IPS-NIHi11 (cell line): ENCODE results near the gene CAMTA1.

Experiments
- DNase-seq: peaks from one replicate; pipeline ENCODE4 v3.0.0; 2012; ENCODE audit warnings: mixed read lengths, low spot score

Gene CAMTA1

GRCh38 chr1:7658099-7658498 lies 872.8 kb downstream of the CAMTA1 start:
- DNase-seq: no peak

DNA sequence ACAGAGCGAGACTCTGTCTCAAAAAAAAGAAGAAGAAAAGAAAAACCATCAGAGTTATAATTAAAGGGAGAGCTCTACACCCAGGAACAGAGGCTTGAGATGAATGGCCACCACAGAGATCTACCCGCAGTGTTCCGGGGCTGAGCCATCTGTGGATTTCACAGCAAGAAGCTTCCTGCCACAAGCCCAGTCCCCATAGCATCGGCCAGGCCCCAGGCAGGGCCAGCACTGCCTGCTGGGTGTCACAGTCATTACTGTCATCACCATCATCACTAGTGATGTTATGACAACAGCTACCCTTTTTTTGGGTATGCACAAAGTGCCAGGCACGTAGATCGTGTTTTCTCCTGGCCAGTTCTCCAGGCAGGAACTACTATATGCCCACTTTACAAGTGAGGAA lies 874.3 kb downstream of the CAMTA1 start:
- no peak for DNase-seq

GRCh38 chr1:7663451-7664146 lies 878.3 kb downstream of the CAMTA1 start:
- no peak for DNase-seq

DNA sequence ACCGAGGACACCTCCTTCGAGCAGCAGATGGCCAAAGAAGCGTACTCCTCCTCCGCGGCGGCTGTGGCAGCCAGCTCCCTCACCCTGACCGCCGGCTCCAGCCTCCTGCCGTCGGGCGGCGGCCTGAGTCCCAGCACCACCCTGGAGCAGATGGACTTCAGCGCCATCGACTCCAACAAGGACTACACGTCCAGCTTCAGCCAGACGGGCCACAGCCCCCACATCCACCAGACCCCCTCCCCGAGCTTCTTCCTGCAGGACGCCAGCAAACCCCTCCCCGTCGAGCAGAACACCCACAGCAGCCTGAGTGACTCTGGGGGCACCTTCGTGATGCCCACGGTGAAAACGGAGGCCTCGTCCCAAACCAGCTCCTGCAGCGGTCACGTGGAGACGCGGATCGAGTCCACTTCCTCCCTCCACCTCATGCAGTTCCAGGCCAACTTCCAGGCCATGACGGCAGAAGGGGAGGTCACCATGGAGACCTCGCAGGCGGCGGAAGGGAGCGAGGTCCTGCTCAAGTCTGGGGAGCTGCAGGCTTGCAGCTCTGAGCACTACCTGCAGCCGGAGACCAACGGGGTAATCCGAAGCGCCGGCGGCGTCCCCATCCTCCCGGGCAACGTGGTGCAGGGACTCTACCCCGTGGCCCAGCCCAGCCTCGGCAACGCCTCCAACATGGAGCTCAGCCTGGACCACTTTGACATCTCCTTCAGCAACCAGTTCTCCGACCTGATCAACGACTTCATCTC lies 879.1 kb downstream of the CAMTA1 start:
- DNase-seq: no peak

DNA sequence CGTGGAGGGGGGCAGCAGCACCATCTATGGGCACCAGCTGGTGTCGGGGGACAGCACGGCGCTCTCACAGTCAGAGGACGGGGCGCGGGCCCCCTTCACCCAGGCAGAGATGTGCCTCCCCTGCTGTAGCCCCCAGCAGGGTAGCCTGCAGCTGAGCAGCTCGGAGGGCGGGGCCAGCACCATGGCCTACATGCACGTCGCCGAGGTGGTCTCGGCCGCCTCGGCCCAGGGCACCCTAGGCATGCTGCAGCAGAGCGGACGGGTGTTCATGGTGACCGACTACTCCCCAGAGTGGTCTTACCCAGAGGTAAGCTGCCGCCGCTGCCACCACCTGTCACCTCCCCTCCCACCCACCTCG lies 879.6 kb downstream of the CAMTA1 start:
- DNase-seq: no peak

- DNase-seq: no peak
These were observed 881.0 kb downstream of the CAMTA1 start for GRCh38 chr1:7666249-7666648.

GRCh38 chr1:7667159-7667558 lies 881.9 kb downstream of the CAMTA1 start:
- no peak for DNase-seq

- peak; percentile 91 for DNase-seq
These were observed 882.5 kb downstream of the CAMTA1 start for GRCh38 chr1:7667625-7668218.

GRCh38 chr1:7669559-7670311 lies 884.5 kb downstream of the CAMTA1 start:
- DNase-seq: peak; percentile 89

- peak; percentile 50 for DNase-seq
These were observed 885.3 kb downstream of the CAMTA1 start for GRCh38 chr1:7670334-7671145.

GRCh38 chr1:7671146-7671465 lies 885.9 kb downstream of the CAMTA1 start:
- DNase-seq: no peak

DNA sequence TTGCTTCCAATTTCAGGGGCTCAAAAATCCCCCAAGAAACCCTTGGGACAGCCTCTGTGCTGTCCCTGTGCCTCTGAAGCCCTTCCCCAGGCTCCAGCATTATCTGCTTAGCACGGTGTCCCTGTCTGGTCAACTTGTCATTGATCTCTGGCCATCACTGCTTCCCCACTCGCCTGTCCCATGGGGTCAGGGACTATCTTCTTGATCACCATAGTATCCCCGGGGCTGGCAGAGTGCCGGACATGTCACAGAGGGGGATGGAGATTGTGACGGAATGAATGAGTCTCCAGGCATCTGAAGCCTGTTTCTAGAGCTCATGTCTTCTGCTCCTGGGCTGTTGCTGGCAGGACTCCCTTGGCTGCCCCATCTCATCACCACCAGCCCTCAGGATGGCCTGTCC lies 886.4 kb downstream of the CAMTA1 start:
- no peak for DNase-seq

DNA sequence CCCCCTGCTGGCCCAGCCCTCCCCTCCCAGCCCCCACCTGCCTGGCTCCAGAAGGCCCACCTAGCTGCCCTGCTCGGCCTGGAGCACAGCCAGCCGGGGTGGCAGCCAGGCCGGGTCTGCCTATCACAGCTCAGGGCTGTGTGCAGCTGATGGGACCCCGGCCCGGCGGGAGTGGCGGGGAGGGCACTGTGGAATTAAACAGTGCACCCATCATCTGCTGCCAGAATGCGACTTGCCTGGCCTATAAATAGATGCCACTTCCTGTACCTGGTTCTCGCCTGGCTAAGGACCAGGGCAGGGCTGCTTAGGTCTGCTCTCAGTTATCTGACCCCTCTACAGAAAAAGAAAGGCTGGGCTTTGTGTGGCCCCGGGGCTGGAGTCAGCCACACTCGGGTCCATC lies 887.6 kb downstream of the CAMTA1 start:
- no peak for DNase-seq

DNA sequence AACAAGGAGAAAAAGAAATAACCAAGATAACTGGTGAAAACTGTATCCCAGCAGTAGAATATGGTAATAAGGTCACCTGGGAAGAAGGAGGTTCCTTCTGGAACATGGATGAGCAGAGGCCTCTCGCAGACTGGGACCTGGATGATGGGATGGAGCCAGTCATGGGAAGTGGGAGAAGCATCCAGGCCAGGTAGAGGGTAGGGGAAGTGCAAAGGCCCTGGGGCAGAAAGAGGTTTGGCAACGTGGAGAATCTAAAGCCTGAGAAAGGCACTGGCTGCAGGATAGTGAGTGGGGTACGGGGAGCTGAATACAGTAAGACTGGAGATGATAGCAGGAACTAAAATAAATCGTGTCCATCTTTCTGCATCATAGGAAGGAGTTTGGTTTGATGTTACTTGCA lies 889.7 kb downstream of the CAMTA1 start:
- DNase-seq: no peak

GRCh38 chr1:7675431-7676273 lies 890.4 kb downstream of the CAMTA1 start:
- DNase-seq: no peak

DNA sequence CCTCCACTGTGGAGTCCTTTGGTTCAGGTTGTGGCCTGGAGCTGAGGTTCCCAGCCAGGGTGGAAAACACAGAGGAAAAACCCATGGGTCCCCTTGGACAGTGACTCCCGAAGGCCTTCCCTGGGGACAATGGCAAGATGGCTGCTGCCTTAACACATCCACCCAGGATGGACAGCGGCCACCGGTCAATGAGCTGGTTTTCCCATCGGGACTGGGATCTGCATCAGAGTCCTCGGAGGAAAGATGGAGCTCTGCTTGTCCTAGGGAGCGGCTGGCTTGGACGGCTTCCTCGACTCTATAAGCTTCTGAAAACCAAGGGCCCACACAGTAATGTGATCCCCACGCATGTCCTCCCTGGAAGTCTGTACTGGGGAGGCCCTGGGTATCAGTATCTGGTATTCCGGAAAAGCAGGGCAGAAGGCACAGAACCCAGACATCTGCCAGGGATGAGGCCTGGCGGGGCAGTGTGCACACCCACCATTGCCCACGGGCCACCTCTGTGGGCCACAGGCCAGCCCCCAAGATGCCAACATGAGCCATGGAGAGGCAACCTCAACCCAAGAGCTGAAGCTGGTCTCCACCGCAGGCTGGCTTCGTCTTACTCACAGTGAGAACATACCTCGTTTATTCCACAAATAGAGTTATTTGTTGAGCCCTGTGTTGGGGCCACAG lies 891.2 kb downstream of the CAMTA1 start:
- DNase-seq: no peak

DNA sequence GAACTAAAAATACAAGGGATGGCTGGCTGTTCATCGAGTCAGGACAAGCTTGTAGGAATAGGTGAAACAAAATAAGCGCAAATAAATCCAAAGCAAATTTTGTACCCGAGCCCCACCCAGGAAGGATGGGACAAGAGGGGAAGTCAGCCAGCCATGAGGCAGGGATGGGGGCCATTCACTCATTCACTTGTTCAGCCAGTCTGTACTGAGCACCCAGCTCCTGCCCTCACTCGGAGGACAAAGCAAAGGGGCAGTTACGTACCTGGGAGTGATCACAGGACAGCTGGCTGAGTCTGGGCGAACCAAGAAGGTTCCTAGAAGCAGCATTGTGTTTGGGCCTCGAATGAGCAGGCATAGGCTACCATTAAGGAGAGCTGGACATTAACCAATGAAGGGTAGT lies 891.9 kb downstream of the CAMTA1 start:
- DNase-seq: no peak

- no peak for DNase-seq
These were observed 892.6 kb downstream of the CAMTA1 start for GRCh38 chr1:7677815-7678214.

DNA sequence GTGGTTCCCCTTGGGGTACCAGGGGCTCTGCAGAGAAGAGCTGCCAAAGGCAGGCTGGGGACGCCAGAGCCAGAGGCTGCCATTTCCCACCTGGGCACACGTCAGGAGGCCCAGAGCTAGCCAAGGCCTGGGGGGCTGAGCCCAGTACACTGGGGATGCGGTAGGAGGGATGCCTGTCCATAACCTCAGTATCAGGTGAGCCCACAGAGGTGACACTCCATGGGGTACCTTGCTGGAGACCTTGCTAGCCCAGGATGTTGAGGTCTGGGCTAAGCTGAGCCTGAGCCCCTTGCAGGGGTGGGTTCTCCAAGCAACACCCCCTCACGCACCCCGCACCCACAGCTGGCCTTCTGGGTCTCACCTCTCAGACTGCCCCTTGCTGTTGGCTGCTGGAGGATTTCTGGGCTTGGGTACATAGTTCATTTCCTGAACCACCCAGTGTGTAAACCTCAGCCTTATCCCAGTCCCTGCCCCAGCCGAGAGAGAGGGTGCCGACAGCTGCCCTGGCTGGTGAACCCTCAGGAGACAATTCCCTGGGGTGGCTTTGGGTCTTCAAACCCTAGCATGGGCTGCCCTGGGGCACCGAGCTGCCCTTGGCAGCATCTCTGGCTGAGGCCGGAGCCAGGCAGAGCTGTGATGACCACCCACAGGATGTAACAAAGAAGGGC lies 893.4 kb downstream of the CAMTA1 start:
- DNase-seq: no peak
